HG03196 (cell line): ENCODE data around the gene MAD1L1.

Experiments
- ATAC-seq: cut with Tn5 transposase; IDR thresholded peaks from one replicate; pipeline ENCODE4 v1.9.1; 2021; ENCODE audit not compliant: unreplicated experiment

Gene MAD1L1

DNA sequence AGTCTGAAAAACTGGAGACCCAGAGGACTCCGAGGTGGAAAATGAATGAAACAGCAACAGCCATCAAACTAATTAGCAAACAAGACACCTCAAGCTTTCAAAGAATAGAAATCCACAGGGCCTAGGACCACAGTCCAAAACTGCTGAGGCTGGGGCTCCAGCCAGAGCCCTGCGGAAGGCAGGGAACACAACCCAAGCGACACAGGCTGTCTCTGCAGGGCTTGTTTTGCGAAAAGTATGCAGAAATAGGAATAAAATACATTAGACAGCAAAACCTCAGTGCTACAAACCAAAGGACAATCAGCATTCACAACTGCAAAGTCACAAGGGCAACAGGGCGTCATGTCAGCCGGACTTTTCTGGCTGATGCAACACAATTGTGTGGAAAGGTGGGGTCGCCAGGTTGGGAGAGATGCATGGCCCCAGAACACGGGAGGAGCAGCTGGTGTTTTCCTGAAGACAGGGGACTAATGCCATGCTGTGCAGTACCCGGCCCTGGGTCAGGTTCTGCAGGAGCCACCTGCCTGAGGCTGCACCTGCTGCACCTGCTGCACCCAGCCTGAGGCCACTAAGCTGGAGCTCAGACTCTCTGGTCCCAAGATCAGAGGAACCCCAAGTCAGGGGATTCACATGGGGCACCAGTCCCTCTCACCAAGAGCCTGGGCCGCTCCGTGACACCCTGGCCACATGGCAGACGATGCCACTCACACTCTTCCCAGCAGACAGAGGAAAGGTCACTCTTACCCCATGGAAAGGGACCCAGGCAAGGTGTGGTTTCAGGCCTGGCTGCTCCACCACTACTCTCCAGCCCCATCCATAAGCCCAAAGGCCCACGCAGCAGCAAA, 74.2 kb downstream of the MAD1L1 start:
- no peak for ATAC-seq

DNA sequence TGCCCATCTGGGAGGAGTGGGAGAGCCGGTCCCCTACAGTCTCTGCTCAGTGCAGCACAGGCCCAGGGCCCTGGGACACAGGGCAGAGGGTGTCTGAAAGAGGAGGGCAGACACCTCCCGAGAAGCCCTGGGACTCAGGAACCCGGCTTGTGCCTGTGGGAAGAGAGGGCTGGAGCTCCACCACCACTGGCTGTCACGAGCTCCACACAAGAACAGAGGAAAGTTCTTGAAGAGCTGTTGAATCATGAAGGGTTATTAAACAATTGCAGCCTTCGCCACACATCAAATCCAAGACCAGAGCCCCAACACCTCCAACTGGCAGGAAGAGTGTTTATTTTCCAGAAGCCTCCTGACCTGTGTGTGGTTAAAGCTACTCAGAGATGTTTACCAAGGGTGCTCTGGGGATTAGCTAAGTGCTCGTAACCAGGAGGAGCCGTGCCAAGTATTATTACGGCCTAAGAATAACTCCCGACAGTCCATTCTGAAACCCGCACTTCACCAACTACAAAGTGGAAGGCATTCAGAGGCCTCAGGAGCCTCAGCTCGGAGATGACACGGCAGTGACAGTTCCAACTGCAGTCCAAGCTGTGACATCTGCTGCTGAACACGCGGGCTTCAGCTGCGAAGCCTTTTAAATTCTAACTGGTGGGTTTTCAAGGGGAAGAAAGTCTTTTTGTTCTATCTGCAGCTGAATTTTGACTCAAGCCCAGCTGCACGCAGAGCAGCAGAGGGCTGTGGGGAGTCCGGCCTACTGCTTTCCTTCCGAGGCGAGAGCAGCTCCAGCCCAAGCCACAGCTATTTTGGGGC, 75.1 kb downstream of the MAD1L1 start:
- no peak for ATAC-seq

GRCh38 chr7:2156756-2157472, 75.8 kb downstream of the MAD1L1 start:
- no peak for ATAC-seq

DNA sequence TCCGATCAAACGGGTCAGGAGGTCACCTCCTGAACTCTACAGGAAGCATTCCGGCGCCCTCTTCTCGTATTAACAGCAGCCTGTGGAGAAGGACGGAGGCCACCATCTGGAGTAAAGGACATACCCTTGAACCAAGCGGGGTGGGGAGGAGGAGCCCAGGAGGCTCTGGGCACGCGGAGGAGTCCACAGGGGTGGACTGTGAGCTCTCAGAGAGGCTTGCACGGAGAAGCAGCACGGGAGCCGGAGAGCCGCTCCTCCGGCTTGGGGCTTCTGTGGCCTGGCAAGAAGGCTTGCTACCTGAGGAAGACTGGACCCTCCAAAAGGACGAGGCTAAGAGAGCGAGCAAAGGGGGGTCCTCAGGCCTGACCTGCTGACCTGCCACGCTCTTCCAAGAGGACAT, 77.9 kb downstream of the MAD1L1 start:
- no peak for ATAC-seq

DNA sequence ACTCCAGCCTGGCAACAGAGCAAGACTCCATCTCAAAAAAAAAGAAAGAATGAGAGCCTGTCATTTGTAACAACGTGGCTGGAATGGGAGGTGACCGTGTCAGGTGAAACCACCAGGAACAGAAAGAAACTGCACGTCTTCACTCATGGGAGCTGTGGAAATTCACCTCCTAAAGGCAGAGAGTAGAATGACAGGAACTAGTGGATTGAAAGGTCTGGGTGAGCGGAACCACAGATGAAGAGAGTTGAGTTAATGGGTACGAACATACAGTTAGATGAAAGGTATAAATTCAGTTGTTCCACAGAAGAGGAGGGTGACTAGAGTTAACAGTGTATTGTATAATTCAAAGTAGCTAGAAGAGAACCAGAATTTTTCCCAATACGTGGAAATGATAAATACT, 78.6 kb downstream of the MAD1L1 start:
- ATAC-seq = no peak

DNA sequence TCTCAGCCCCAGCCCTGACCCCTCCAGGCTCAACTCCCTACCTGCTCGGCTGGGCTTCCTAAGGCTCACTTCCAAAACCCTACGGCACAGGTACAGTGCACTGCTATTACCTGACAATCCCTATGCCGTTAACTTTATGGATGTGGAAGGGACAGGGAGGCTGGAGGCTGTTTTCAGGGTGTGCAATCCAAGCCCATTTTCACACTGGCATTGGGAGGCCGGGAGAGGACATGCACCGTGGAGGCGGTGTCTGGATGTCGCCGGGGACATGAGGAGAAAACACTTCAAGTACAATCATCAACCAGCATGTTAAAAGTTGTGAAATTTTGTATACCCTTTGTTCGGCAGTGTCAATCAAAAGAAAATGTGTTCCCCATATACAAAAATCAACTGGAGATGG, 80.1 kb downstream of the MAD1L1 start:
- ATAC-seq = no peak

GRCh38 chr7:2151801-2152612, 80.7 kb downstream of the MAD1L1 start:
- no peak for ATAC-seq

GRCh38 chr7:2151237-2151636, 81.5 kb downstream of the MAD1L1 start:
- ATAC-seq = no peak

DNA sequence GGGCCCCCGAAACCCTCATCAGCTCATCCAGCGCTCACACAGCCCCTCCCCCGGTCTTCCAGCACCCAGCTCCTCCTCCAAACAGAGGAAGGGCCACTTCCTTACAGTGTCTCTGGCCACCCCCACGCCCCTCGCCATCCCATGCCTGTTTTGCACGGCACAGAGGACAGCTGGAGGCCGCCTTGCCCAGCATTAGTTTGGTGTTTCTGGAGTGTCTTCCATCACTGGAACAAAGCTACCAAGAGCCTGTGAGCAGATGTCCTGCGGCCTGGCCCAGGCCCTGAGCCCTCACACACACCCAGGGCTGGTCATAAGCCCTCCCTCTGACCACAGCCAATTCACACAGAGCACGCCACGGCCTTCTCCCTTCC, 82.3 kb downstream of the MAD1L1 start:
- ATAC-seq = no peak

DNA sequence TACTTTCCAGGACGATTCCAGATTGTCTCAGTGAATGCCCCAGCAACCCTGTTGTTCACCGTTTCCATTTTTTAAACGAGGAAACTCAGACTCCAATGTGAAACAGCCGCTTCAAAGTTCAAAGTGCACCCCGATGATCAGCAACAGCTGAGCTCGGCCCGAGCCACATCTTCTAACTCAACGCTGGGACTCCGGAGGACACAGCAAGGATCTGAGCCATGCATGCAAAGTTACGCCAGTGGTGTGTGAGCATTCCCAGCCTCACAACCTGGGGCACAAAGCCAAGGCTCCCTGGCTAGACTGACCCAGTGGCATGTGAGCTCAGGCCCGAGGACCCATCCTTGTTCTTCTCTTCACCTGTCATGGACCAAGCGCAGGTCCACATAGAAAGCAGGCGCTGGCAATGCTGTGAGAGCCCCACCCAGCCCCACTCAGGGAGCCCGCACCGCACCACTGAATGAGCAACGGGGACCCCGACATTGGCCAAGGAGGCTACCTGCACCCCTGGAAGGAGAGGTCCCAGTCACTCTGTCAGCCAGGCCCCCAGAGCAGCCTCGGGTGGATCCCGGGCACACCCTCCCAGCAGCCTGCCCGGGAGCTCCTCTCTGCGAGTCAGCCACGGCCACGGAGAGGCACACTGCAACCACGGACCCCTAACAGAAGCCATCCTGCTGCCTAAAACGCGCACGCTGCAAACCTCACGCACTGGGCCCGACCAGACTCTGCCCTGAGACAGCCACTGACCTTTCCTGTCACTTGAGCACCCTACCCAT, 82.9 kb downstream of the MAD1L1 start:
- ATAC-seq = no peak

GRCh38 chr7:2148814-2149213, 83.9 kb downstream of the MAD1L1 start:
- ATAC-seq = no peak

GRCh38 chr7:2148189-2148588, 84.6 kb downstream of the MAD1L1 start:
- ATAC-seq = no peak

- ATAC-seq = no peak
These were observed 85.9 kb downstream of the MAD1L1 start for GRCh38 chr7:2146676-2147472.

GRCh38 chr7:2145835-2146580, 86.7 kb downstream of the MAD1L1 start:
- no peak for ATAC-seq

DNA sequence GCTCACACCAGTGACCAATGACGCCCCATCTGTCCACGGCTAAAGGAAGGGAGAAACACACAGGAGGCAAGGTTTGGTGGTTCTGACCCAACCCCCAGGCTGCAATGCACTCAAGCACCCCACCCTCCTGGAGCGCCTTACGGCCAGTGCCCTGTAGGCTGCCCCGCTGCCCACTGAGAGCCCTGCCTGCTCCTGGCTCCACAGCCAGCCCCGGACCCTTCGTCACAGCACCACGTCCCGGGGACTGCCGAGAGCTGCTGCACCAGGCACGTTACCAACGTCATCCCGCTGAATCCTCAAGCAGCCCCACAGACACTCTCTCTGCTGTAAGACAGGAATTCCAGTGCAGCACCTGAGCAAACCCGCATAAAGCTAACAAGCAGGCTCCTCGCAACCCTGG, 87.8 kb downstream of the MAD1L1 start:
- ATAC-seq = no peak

DNA sequence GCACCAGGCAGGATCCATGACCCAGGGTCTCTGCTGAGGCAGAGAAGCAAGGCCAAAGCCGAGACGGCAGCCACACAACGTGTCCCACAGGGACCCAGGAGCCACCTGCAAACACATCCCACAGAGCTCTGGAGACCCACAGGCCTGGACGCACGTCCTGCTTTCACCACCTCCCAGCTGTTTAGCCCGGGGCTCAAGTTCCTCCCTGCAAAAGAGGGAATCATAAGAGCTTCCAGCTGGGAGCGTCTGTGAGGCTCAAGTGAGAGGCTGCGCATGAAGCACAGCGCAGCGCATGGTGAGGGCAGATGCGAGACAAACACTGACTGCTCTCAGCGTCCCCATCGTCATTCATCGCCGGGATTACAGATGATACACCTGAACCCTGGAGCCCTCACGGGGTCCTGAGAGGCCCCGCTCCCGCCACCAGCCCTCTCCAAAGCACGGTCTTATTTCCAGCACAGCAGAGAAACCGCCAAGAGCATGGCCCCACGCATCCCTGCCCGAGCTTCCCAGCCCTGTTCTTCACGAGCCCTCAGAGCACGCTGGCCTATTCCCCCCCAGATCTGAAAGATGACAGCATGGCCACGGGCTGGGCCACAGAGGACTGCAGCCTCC, 88.7 kb downstream of the MAD1L1 start:
- ATAC-seq = no peak

GRCh38 chr7:2143450-2143849, 89.3 kb downstream of the MAD1L1 start:
- no peak for ATAC-seq

DNA sequence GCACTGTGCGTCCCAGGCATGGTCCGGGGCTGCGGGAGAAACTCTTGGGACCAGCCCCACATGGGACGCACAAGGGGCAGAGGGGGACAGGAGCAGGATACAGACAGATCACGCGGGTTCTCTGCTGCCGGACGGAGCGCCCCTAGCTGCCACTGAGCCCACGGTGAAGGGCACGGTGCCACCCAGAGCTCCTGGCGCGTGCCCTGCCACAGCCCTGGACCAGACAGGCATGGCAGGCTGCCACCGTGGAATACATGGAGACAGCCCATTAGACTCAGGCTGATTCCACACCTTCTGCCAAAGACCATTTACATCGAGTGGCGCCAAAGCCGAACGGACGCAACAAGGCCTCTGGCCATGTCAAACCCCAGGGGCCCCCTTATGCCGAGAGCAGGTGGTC, 90.4 kb downstream of the MAD1L1 start:
- no peak for ATAC-seq
